ENCODE measurements around the gene MYO1B.

DNA sequence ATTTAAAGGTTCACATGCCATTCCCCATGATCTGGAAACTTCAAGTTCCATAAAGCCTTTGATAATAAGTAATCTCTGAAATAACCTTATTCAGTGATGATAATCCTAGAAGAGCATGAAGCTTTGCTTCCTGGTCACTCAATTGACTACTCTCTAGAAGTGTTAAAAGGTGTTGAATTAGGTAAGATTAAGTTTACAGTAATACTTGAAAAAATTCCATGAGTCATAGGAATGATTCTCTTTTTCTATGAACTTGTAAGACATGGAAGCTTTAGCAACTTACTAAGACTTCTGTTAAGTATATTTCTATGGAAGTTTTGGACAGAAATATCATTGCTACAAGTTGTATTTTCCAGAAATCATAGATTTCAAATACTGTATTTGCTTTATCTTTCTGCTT is 100.6 kb downstream of the MYO1B start:
- TF ChIP-seq, protein P1, sequence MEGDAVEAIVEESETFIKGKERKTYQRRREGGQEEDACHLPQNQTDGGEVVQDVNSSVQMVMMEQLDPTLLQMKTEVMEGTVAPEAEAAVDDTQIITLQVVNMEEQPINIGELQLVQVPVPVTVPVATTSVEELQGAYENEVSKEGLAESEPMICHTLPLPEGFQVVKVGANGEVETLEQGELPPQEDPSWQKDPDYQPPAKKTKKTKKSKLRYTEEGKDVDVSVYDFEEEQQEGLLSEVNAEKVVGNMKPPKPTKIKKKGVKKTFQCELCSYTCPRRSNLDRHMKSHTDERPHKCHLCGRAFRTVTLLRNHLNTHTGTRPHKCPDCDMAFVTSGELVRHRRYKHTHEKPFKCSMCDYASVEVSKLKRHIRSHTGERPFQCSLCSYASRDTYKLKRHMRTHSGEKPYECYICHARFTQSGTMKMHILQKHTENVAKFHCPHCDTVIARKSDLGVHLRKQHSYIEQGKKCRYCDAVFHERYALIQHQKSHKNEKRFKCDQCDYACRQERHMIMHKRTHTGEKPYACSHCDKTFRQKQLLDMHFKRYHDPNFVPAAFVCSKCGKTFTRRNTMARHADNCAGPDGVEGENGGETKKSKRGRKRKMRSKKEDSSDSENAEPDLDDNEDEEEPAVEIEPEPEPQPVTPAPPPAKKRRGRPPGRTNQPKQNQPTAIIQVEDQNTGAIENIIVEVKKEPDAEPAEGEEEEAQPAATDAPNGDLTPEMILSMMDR (IDR thresholded peaks at IDR 0.05) = no peak
- TF ChIP-seq, protein P2, sequence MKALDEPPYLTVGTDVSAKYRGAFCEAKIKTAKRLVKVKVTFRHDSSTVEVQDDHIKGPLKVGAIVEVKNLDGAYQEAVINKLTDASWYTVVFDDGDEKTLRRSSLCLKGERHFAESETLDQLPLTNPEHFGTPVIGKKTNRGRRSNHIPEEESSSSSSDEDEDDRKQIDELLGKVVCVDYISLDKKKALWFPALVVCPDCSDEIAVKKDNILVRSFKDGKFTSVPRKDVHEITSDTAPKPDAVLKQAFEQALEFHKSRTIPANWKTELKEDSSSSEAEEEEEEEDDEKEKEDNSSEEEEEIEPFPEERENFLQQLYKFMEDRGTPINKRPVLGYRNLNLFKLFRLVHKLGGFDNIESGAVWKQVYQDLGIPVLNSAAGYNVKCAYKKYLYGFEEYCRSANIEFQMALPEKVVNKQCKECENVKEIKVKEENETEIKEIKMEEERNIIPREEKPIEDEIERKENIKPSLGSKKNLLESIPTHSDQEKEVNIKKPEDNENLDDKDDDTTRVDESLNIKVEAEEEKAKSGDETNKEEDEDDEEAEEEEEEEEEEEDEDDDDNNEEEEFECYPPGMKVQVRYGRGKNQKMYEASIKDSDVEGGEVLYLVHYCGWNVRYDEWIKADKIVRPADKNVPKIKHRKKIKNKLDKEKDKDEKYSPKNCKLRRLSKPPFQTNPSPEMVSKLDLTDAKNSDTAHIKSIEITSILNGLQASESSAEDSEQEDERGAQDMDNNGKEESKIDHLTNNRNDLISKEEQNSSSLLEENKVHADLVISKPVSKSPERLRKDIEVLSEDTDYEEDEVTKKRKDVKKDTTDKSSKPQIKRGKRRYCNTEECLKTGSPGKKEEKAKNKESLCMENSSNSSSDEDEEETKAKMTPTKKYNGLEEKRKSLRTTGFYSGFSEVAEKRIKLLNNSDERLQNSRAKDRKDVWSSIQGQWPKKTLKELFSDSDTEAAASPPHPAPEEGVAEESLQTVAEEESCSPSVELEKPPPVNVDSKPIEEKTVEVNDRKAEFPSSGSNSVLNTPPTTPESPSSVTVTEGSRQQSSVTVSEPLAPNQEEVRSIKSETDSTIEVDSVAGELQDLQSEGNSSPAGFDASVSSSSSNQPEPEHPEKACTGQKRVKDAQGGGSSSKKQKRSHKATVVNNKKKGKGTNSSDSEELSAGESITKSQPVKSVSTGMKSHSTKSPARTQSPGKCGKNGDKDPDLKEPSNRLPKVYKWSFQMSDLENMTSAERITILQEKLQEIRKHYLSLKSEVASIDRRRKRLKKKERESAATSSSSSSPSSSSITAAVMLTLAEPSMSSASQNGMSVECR (CRISPR knock-in tag; IDR thresholded peaks at IDR 0.05; ENCODE audit: borderline replicate concordance) = no peak
- TF ChIP-seq ZNF232 (CRISPR knock-in tag; IDR thresholded peaks at IDR 0.05) (no peak), ZNF671 (CRISPR knock-in tag; IDR thresholded peaks at IDR 0.05) (no peak)
- TF ChIP-seq, protein P3, sequence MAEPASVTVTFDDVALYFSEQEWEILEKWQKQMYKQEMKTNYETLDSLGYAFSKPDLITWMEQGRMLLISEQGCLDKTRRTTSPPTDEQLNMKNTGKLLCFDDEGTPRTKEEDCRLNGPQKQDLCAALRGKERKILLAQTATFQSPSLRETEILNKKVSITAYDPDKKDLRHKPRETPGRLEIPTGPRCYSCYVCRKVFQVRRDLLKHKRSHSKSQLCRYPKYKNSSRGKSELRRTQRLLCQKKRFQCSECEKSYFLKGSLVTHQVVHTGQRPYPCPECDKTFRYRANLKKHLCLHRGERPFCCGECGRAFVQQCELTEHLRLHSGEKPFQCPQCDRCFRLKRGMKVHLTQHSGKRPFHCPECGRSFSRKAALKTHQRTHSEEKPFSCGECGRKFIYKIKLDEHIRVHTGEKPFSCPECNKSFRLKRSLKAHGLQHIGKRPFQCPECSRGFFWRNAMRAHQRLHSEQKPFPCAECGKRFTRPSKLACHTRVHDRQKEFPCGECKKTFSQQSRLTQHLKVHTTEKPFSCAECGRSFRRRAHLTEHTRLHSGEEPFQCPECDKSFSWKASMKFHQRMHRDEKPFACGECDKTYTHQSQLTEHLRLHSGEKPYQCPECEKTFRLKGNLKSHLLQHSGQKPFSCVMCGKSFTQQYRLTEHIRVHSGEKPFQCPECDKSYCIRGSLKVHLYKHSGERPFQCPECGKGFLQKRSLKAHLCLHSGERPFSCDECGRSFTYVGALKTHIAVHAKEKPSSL (CRISPR knock-in tag; conservative IDR thresholded peaks at IDR 0.05) = no peak
